Measurements from ENCODE around the gene MAPK8IP1.

The MAPK8IP1 gene

DNA sequence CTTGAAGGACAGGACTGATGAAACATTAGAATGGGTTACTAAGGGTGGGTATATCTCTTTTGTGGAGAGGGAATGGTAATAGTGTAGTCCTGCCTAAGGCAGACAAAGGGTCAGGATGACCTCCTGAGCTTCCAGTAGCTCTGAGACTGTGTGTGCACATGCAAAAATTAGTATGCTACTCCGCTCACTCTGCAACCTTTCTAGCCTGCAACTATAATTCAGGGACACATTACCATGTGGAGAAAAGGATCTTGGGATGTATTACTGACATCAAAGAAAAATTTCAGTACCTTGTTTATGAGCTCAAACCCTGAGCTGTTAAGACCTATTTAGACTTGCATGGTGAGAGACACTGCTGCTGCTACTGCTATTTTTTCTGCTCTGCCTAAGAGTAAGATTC, 62.4 kb downstream of the MAPK8IP1 start:
- DNase-seq = no peak

GRCh38 chr11:45948356-45948755, 62.9 kb downstream of the MAPK8IP1 start:
- DNase-seq = no peak

GRCh38 chr11:45949992-45950407, 64.5 kb downstream of the MAPK8IP1 start:
- DNase-seq = no peak

Data from NCI-H1436 treated with DMSO at 0.1 percent for 48 hours (cell line).